ENCODE data around the gene FBLN2.

DNA sequence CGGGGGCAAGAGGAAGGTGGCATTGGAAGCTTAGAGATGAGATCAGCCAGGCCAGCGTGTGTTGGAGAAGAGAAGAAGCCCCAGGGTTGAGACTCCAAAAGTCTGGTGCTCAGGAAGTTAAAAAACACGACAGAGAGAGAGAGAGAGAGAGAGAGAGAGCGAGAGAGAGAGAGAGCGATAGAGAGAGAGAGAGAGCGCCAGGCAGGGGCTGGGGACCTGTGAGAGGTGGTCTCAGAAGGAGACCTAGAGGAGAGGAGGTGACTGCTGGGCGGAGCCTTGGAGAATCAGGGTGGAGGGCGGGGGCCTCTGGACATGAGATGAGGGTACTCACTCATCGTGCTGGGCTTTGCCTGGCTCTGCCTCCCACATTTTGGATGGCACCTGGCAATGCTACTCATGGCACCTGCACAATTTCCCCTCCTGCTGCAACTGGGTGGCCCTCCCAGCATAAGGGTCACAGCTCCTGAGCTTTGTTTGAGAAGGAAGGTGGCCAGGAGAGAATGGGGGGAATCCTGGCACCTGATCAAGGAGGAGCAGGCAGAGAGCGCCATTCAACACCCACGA lies 51.0 kb downstream of the FBLN2 start:
- TF ChIP-seq, protein P1, sequence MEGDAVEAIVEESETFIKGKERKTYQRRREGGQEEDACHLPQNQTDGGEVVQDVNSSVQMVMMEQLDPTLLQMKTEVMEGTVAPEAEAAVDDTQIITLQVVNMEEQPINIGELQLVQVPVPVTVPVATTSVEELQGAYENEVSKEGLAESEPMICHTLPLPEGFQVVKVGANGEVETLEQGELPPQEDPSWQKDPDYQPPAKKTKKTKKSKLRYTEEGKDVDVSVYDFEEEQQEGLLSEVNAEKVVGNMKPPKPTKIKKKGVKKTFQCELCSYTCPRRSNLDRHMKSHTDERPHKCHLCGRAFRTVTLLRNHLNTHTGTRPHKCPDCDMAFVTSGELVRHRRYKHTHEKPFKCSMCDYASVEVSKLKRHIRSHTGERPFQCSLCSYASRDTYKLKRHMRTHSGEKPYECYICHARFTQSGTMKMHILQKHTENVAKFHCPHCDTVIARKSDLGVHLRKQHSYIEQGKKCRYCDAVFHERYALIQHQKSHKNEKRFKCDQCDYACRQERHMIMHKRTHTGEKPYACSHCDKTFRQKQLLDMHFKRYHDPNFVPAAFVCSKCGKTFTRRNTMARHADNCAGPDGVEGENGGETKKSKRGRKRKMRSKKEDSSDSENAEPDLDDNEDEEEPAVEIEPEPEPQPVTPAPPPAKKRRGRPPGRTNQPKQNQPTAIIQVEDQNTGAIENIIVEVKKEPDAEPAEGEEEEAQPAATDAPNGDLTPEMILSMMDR (IDR thresholded peaks at IDR 0.05), result no peak
- TF ChIP-seq POLR2A (IDR thresholded peaks at IDR 0.05), result no peak
- no peak for TF ChIP-seq EP300 (IDR thresholded peaks at IDR 0.05)

Data from gastroesophageal sphincter (tissue), 3 donors.